ENCODE results near the gene TSACC. TPM values are rescaled to one million over a fixed set of nuclear protein-coding genes. Genes with fewer than 3 reads are reported as not detected.

TSACC gene
- total and polyA plus RNA-seq, 4 experiments from 2014 or later, result 0.32 TPM; not detected in 3

- Histone ChIP-seq H3K4me3 (ENCODE audit: low read length in 2 of 2) (no peak overlapping the region), H3K27ac (ENCODE audit: low read depth, low read length) (no peak overlapping the region), H3K36me3 (ENCODE audit: insufficient read depth, low read length) (no peaks in the 10 kb centered on the region), H3K9me3 (ENCODE audit: control insufficient read depth in 1 of 2, low read length in 2 of 2) (no peaks in the 10 kb centered on the region), H3K4me1 (ENCODE audit: insufficient read depth, low read length) (peaks cover 8% of the 10 kb centered on the region), H3K27me3 (ENCODE audit: insufficient read depth, low read length) (peaks cover 17% of the 10 kb centered on the region)
- no peak for DNase-seq
- Mint-ChIP-seq H3K4me3 (no peak overlapping the region), H3K9me3 (no peaks in the 10 kb centered on the region), H3K27me3 (peaks cover 21 to 41% of the 10 kb centered on the region in 2 donors), H3K27ac (no peak overlapping the region), H3K36me3 (no peaks in the 10 kb centered on the region), H3K4me1 (peaks cover 1 to 6% (median 4%) of the 10 kb centered on the region in 4 donors)
- intact Hi-C loops (cut with micrococcal nuclease), result no loop called here
- ChIA-PET CTCF (ENCODE audit: partially characterized antibody) (interaction anchor here (1.6 to 4.9 kb wide), 3 partner anchors 12 to 19 kb away, joined by 3 to 25 read pairs (median 5); no protein-coding TSS in a partner anchor), POLR2A (ENCODE audit: partially characterized antibody) (no interaction called here)
Measured at GRCh38 chr1:156372876-156373275, 34.5 kb downstream of the TSACC start.

GRCh38 chr1:156373546-156373945 lies 35.2 kb downstream of the TSACC start:
- H3K4me1 Mint-ChIP-seq, result peaks cover 1 to 6% (median 4%) of the 10 kb centered on the region in 4 donors
- H3K27me3 Mint-ChIP-seq, result peaks cover 15 to 35% of the 10 kb centered on the region in 2 donors
- no peak overlapping the region for H3K4me3 Mint-ChIP-seq
- ChIA-PET POLR2A (ENCODE audit: partially characterized antibody) (no interaction called here), CTCF (ENCODE audit: partially characterized antibody) (interaction anchor here (1.6 to 4.9 kb wide), 3 partner anchors 12 to 16 kb away, joined by 4 to 25 read pairs (median 5); no protein-coding TSS in a partner anchor)
- H3K27me3 ChIP-seq (ENCODE audit: insufficient read depth, low read length), result peaks cover 10% of the 10 kb centered on the region
- no peaks in the 10 kb centered on the region for H3K9me3 Mint-ChIP-seq
- no peaks in the 10 kb centered on the region for H3K9me3 ChIP-seq (ENCODE audit: control insufficient read depth in 1 of 2, low read length in 2 of 2)
- no peak for DNase-seq
- no peaks in the 10 kb centered on the region for H3K36me3 ChIP-seq (ENCODE audit: insufficient read depth, low read length)
- no peak overlapping the region for H3K4me3 ChIP-seq (ENCODE audit: low read length in 2 of 2)
- H3K27ac Mint-ChIP-seq, result no peak overlapping the region
- peaks cover 8% of the 10 kb centered on the region for H3K4me1 ChIP-seq (ENCODE audit: insufficient read depth, low read length)
- no peak overlapping the region for H3K27ac ChIP-seq (ENCODE audit: low read depth, low read length)
- no peaks in the 10 kb centered on the region for H3K36me3 Mint-ChIP-seq
- intact Hi-C loops (cut with micrococcal nuclease), result no loop called here

GRCh38 chr1:156376146-156376545 lies 37.8 kb downstream of the TSACC start:
- H3K4me1 ChIP-seq (ENCODE audit: insufficient read depth, low read length), result no peaks in the 10 kb centered on the region
- no peaks in the 10 kb centered on the region for H3K9me3 ChIP-seq (ENCODE audit: control insufficient read depth in 1 of 2, low read length in 2 of 2)
- no peak overlapping the region for H3K4me3 ChIP-seq (ENCODE audit: low read length in 2 of 2)
- Mint-ChIP-seq H3K9me3 (no peaks in the 10 kb centered on the region), H3K27ac (no peak overlapping the region), H3K4me1 (no peaks in the 10 kb centered on the region), H3K36me3 (no peaks in the 10 kb centered on the region), H3K4me3 (no peak overlapping the region), H3K27me3 (peaks cover 13 to 26% of the 10 kb centered on the region in 2 donors)
- H3K36me3 ChIP-seq (ENCODE audit: insufficient read depth, low read length), result no peaks in the 10 kb centered on the region
- H3K27me3 ChIP-seq (ENCODE audit: insufficient read depth, low read length), result peaks cover 5% of the 10 kb centered on the region
- DNase-seq, result no peak
- CTCF ChIA-PET (ENCODE audit: partially characterized antibody), result interaction anchor here (1.8 to 4.3 kb wide), 2 partner anchors 9 to 70 kb away, joined by 6 to 38 read pairs; no protein-coding TSS in a partner anchor
- no peak overlapping the region for H3K27ac ChIP-seq (ENCODE audit: low read depth, low read length)
- intact Hi-C loops (cut with micrococcal nuclease), result no loop called here
- POLR2A ChIA-PET (ENCODE audit: partially characterized antibody), result no interaction called here

- no peak overlapping the region for H3K4me3 ChIP-seq (ENCODE audit: low read length in 2 of 2)
- no peaks in the 10 kb centered on the region for H3K27me3 ChIP-seq (ENCODE audit: insufficient read depth, low read length)
- Mint-ChIP-seq H3K9me3 (no peaks in the 10 kb centered on the region), H3K4me3 (no peak overlapping the region), H3K4me1 (no peaks in the 10 kb centered on the region), H3K27ac (no peak overlapping the region), H3K36me3 (no peaks in the 10 kb centered on the region), H3K27me3 (peaks cover 12 to 17% of the 10 kb centered on the region in 2 donors)
- no peaks in the 10 kb centered on the region for H3K4me1 ChIP-seq (ENCODE audit: insufficient read depth, low read length)
- DNase-seq, result no peak
- ChIA-PET CTCF (ENCODE audit: partially characterized antibody) (interaction anchor here (0.6 to 4.3 kb wide), 3 partner anchors 8 to 284 kb away, joined by 3 to 38 read pairs (median 23); no protein-coding TSS in a partner anchor), POLR2A (ENCODE audit: partially characterized antibody) (no interaction called here)
- intact Hi-C loops (cut with micrococcal nuclease), result no loop called here
- no peaks in the 10 kb centered on the region for H3K9me3 ChIP-seq (ENCODE audit: control insufficient read depth in 1 of 2, low read length in 2 of 2)
- no peak overlapping the region for H3K27ac ChIP-seq (ENCODE audit: low read depth, low read length)
- no peaks in the 10 kb centered on the region for H3K36me3 ChIP-seq (ENCODE audit: insufficient read depth, low read length)
Measured at GRCh38 chr1:156376958-156377919, 38.9 kb downstream of the TSACC start.

GRCh38 chr1:156378557-156378956 lies 40.2 kb downstream of the TSACC start:
- H3K27ac ChIP-seq (ENCODE audit: low read depth, low read length), result no peak overlapping the region
- intact Hi-C loops (cut with micrococcal nuclease), result no loop called here
- CTCF ChIA-PET (ENCODE audit: partially characterized antibody), result interaction anchor here (3.1 kb wide), 1 partner anchor 68 kb away, joined by 23 read pairs; no protein-coding TSS in a partner anchor
- no peaks in the 10 kb centered on the region for H3K9me3 ChIP-seq (ENCODE audit: control insufficient read depth in 1 of 2, low read length in 2 of 2)
- H3K27ac Mint-ChIP-seq, result no peak overlapping the region
- no peaks in the 10 kb centered on the region for H3K4me1 Mint-ChIP-seq
- no peaks in the 10 kb centered on the region for H3K27me3 ChIP-seq (ENCODE audit: insufficient read depth, low read length)
- peaks cover 8 to 9% of the 10 kb centered on the region in 2 donors for H3K27me3 Mint-ChIP-seq
- H3K9me3 Mint-ChIP-seq, result no peaks in the 10 kb centered on the region
- no peaks in the 10 kb centered on the region for H3K36me3 Mint-ChIP-seq
- H3K36me3 ChIP-seq (ENCODE audit: insufficient read depth, low read length), result no peaks in the 10 kb centered on the region
- POLR2A ChIA-PET (ENCODE audit: partially characterized antibody), result no interaction called here
- H3K4me3 Mint-ChIP-seq, result no peak overlapping the region
- H3K4me3 ChIP-seq (ENCODE audit: low read length in 2 of 2), result no peak overlapping the region
- DNase-seq, result no peak
- H3K4me1 ChIP-seq (ENCODE audit: insufficient read depth, low read length), result no peaks in the 10 kb centered on the region

- Mint-ChIP-seq H3K4me3 (no peak overlapping the region), H3K27me3 (peaks cover 5 to 9% of the 10 kb centered on the region in 2 donors), H3K27ac (no peak overlapping the region), H3K9me3 (no peaks in the 10 kb centered on the region), H3K36me3 (no peaks in the 10 kb centered on the region), H3K4me1 (no peaks in the 10 kb centered on the region)
- Histone ChIP-seq H3K27ac (ENCODE audit: low read depth, low read length) (no peak overlapping the region), H3K9me3 (ENCODE audit: control insufficient read depth in 1 of 2, low read length in 2 of 2) (no peaks in the 10 kb centered on the region), H3K4me1 (ENCODE audit: insufficient read depth, low read length) (no peaks in the 10 kb centered on the region), H3K36me3 (ENCODE audit: insufficient read depth, low read length) (no peaks in the 10 kb centered on the region), H3K27me3 (ENCODE audit: insufficient read depth, low read length) (no peaks in the 10 kb centered on the region), H3K4me3 (ENCODE audit: low read length in 2 of 2) (no peak overlapping the region)
- ChIA-PET CTCF (ENCODE audit: partially characterized antibody) (interaction anchor here (0.6 to 3.1 kb wide), 4 partner anchors 67 to 355 kb away, joined by 3 to 23 read pairs (median 3); no protein-coding TSS in a partner anchor), POLR2A (ENCODE audit: partially characterized antibody) (no interaction called here)
- DNase-seq, result no peak
- intact Hi-C loops (cut with micrococcal nuclease), result no loop called here
Measured at GRCh38 chr1:156379420-156380165, 41.3 kb downstream of the TSACC start.

GRCh38 chr1:156382561-156382960 lies 44.2 kb downstream of the TSACC start:
- H3K4me1 Mint-ChIP-seq, result peaks cover 4 to 14% (median 7%) of the 10 kb centered on the region in 4 donors
- Histone ChIP-seq H3K27ac (ENCODE audit: low read depth, low read length) (no peak overlapping the region), H3K4me1 (ENCODE audit: insufficient read depth, low read length) (peaks cover 6% of the 10 kb centered on the region), H3K4me3 (ENCODE audit: low read length in 2 of 2) (no peak overlapping the region), H3K36me3 (ENCODE audit: insufficient read depth, low read length) (no peaks in the 10 kb centered on the region), H3K27me3 (ENCODE audit: insufficient read depth, low read length) (no peaks in the 10 kb centered on the region), H3K9me3 (ENCODE audit: control insufficient read depth in 1 of 2, low read length in 2 of 2) (no peaks in the 10 kb centered on the region)
- POLR2A ChIA-PET (ENCODE audit: partially characterized antibody), result no interaction called here
- H3K36me3 Mint-ChIP-seq, result no peaks in the 10 kb centered on the region
- CTCF ChIA-PET (ENCODE audit: partially characterized antibody), result interaction anchor here (1.0 to 7.8 kb wide), 2 partner anchors 65 to 225 kb away, joined by 3 to 303 read pairs; no protein-coding TSS in a partner anchor
- H3K9me3 Mint-ChIP-seq, result no peaks in the 10 kb centered on the region
- no peak for DNase-seq
- H3K27me3 Mint-ChIP-seq, result peaks cover 5 to 10% of the 10 kb centered on the region in 2 donors
- peak overlapping the region in 1 of 7 donors; percentile 19 for H3K27ac Mint-ChIP-seq
- no peak overlapping the region for H3K4me3 Mint-ChIP-seq
- intact Hi-C loops (cut with micrococcal nuclease), result no loop called here

Data from CD4-positive, alpha-beta memory T cell (primary cell).